Stimulated activated CD4-positive, alpha-beta T cell treated with anti-CD3 and anti-CD28 coated beads, Interleukin-1b, Interleukin-23, amount 100 ng/mL, for 4 hours (primary cell): ENCODE measurements around the gene TBCK.
"Not testable (repeated sequence)": the region's sequence is repeated elsewhere in the genome, so short reads cannot be mapped to it uniquely, and the experiment has no call there.

Source experiments
- DNase-seq, 2 donors: peaks; one replicate each; pipeline ENCODE4 v3.0.0-alpha.2; 2020; ENCODE audit warnings: low read depth in 2 of 2

Gene TBCK

DNA sequence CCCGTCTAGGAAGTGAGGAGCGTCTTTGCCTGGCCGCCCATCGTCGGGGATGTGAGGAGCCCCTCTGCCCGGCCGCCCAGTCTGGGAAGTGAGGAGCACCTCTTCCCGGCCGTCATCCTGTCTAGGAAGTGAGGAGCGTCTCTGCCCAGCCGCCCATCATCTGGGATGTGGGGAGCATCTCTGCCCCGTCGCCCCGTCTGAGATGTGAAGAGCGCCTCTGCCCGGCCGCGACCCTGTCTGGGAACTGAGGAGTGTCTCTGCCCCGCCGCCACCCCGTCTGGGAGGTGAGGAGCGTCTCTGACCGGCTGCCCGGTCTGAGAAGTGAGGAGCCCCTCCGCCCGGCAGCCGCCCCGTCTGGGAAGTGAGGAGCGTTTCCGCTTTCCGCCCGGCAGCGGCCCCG, 5.2 kb upstream of the TBCK start:
- not testable (repeated sequence) for DNase-seq

DNA sequence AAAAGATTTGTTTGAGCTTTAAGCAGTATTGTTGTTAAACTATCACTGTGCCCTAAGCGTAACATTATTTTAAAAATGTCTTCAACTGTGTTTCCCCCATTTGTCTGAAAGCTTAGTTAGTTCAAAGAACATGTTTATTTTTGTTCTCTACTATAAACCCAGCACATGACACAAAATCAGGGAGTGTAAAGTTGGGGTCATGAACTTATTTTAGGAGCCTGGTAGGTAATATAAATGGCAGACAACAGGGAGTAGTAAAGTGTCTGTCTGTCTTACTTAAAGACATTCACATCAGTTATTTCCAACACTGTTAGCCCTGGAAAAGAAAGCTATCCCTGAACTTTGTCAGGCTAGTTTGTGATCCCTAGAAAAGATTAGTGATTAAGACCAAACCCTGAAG, 4.2 kb upstream of the TBCK start:
- no peak for DNase-seq

DNA sequence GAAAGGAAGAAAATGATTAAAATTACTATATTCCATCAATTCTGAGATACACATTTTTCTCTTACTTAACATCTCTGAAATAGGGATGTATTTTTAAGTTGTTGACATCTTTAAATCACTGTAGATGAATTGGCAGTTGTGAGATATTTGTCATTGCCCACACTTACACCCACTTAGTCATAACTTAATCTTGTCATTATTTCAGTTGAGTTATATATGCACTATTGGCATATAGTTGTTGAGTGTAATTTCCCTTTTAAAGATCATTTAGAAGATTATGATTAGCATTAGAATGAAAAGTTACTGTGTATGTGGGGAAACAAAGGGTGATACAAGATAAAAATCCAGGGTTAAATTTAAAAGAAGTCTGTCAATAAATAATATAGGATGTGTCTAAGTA, 2.5 kb upstream of the TBCK start:
- DNase-seq = no peak

GRCh38 chr4:106317815-106318214, 1.8 kb upstream of the TBCK start:
- no peak for DNase-seq

DNA sequence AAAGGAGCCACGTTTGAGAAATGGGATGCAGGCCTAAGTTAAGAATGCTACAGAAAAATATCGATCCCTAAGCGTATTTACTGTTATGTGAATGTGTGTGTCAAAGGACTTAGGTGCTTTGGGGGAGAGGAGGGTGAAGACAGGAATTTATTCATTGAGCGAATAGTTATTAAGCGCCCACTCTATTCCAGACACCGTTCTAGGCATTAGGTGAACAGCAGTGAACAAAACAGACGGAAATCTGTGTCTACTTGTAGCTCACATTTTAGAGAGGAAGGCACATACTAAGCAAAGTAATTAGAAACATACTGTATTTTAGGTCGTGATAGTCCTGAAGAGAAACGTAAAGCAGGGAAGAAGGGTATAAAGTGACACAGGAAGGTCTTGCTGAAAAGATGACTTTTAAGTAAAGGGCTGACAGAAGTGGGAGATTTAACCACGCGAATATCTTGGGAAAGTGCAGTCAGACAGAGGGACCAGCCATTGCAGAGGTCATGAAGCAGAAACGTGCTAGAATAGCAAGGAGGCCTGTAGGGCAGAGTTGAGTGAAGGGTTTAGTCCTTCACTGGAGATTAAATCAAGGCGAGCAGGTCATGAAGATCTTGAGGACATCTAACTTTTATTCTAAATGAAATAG, 882 bp upstream of the TBCK start:
- no peak for DNase-seq

DNA sequence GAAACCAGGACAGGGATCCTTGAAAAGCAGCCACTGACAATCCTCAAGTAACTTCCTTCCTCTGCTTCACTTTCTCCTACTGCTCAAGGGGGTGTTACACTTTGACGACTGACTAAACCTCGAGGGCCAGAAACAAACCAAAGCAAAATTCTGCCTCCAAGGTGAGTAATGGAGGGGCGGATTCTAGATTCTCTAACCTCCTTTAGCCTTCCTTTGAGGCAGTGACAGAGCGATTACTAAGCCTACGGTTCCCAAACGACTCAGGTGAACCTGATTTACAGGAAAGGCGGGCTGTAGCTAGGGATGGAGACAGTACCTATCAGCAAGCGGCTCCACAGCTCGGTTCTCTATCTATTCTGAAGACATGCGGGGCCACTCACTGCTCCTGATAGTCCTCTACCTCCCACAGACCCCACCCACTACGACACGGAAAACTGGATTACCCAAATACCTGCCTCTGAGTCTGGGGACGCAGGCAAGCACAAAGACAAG, 487 bp downstream of the TBCK start:
- DNase-seq = peak; percentile 30 to 38

DNA sequence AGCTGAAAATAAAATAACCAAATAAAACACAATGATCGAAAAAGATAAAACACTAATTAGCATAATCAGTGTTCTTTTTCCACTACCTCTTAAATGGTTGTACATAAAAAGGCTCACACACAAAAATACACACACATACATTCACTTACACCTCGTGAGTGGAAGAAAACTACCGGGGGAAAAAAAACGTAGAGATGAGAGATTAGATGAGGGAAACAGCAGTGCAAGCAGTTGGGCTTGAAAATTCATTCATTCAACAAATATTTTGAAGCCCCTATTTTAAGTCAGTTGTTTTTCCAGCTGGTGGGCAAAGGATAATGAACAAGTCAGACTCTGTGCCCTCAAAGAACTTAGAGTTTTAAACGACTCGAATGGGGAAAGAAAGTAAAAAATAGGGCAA, 1.0 kb downstream of the TBCK start:
- no peak for DNase-seq

DNA sequence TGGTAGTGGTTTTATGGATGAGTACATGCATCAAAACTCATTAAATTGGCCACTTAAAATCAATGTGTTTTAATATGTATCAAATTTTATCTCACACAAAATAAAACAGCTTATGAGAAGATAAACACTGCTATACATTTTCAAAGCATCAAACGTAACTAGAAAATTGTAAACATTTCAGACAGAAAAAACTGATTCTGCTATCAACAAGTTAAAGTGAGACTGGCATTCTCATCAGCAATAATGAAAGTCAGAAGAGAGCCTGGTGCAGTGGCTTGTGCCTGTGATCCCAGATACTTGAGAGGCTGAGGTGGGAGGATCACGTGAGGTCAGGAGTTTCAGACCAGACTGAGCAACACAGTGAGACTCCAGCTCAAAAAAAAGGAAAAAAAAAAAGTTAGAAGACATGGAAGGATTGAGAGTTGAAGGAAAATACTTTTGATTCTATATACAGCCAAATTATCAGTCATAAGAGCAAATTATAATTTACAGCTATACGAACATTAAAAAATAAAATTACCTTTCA, 2.9 kb downstream of the TBCK start:
- no peak for DNase-seq

DNA sequence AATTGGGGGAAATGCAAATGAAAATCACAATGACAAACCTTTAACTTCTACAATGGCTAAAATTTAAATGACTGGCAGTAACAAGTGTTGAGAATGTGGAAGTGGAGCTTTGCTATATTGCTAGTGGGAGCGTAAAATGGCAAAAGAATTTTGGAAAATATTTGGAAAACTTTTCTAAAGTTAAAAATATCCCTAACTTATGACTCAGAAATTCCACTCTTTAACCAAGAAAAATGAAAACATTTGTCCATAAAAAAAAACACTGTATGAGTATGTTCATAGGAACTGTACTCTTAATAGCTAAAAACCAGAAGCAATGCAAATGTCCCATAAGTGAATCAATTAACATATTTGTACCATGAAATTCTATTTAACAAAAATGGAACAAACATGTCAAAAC, 3.6 kb downstream of the TBCK start:
- DNase-seq = no peak

GRCh38 chr4:106306561-106306960, 9.4 kb downstream of the TBCK start:
- no peak for DNase-seq

DNA sequence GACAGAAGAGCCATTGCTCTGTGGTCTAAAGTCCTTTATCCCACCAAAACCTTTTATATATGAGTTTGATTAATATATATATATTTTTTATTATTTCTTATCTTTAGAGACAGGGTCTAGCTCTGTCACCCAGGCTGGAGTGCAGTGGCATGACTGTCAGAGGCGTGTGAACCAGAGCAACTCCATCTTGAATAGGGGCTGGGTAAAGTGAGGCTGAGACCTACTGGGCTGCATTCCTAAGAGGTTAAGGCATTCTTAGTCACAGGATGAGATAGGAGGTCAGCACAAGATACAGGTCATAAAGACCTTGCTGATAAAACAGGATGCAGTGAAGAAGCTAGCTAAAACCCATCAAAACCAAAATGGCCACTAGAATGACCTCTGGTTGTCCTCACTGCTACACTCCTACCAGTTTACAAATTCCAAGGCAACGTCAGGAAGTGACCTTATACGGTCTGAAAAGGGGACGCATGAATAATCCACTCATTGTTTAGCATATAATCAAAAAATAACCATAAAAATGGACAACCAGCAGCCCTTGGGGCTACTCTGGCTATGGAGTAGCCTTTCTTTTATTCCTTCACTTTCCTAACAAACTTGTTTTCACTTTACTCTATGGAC, 10.5 kb downstream of the TBCK start:
- no peak for DNase-seq

DNA sequence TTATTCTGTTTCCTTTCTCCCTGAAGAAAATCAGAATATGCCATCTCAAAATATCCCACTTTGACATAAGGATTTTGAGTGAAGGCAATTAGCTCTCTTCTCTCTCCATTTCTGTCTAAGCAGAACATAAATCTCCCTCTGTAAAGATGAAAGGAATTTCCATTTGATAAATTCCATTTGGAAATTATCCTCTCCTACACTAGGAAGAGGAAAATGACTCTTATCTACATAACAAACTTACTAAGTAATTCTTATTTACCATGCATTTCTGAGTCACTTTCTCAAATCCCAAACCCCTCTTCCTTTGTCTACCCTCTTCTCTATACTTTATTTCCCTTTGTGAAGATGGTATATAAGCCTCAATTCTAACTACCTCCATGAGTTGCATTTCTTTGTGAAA, 11.4 kb downstream of the TBCK start:
- DNase-seq = no peak

- DNase-seq = no peak
Measured at GRCh38 chr4:106303548-106304281, 12.3 kb downstream of the TBCK start.

DNA sequence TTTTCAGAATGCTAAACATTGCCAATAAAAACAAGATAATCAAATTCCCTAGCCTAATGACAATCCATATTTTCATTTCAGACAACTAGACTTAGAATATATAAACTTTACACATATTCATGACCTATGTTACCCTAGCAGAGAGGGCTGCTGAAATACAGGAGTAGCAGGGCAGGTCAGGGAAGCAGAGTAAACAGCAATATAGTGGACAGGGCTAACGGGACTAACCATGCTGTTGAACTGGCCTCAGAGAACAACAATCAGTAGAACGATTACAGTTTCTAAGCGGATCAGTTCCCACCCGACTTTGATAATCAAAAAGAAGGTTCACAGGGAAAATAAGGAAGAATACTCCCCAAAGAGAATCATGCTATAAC, 14.0 kb downstream of the TBCK start:
- DNase-seq = no peak

GRCh38 chr4:106301393-106302061, 14.5 kb downstream of the TBCK start:
- no peak for DNase-seq

- no peak for DNase-seq
Measured at GRCh38 chr4:106299977-106300376, 16.0 kb downstream of the TBCK start.

DNA sequence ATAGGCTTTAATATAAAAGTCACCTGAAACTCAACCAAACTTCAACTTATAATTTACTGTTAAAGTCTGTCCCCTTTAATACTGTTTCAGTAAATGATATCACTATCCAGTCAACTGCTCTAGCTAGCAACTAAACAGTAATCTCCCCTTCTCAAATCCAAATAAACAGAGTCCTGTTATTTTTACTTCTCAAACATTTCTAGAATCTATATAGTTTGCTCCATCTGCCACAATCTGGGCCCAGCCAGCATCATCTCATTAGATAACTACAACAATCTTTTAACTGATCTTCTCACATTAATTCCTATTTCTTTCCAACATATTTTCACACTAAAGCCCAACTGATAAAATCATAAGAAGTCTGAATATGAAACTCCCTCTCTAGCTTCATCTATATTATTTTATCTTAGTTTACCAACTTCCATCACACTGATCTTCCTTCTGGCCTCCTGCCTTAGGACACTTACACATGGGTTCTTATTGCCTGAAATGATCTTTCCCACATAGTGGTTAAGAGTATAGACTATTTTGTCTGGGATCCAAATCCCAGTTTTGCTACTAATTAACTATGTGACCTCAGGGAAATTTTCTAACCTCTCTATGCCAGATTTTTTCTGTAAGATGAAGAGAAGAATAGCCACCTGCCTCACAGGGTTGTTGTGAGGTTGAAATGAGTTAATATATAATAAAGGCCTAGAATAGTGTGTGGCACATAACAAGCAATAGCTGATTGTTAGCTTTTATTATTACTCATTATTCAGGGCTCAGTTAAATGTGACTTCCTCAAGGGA, 18.6 kb downstream of the TBCK start:
- no peak for DNase-seq

DNA sequence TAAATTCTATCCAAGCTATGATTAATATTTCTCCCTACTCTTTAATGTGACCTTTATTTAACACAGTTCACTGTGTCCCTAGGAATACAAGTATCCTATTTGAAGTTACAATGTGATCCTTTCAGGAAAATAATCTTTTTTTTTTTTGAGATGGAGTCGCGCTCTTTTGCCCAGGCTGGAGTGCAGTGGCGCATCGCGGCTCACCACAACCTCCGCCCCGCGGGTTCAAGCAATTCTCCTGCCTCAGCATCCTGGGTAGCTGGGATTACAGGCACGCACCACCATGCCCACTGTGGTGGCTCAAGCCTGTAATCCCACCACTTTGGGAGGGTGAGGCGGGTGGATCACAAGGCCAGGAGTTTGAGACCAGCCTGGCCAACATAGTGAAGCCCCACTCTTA, 21.9 kb downstream of the TBCK start:
- no peak for DNase-seq

GRCh38 chr4:106291678-106292077, 24.3 kb downstream of the TBCK start:
- no peak for DNase-seq

- DNase-seq = no peak
Measured at GRCh38 chr4:106289737-106290136, 26.3 kb downstream of the TBCK start.

- DNase-seq = no peak
Measured at GRCh38 chr4:106287353-106287969, 28.5 kb downstream of the TBCK start.
